H9 (cell line): ENCODE data around the gene SLC44A1. TPM values are rescaled to one million over a fixed set of nuclear protein-coding genes. Genes with fewer than 3 reads are reported as not detected.

Experiments
- DNase-seq: peaks from one replicate; pipeline ENCODE4 v3.0.0-alpha.2; 2017
- H2AFZ ChIP-seq: one replicate; pipeline ENCODE4 v1.6.1; 2013; ENCODE audit warnings: mild to moderate bottlenecking, low read length, control low read depth, moderate library complexity
- H2AK5ac ChIP-seq: 2 replicates; pipeline ENCODE4 v1.6.1; 2013; ENCODE audit warnings: low read length, control low read depth, mixed read lengths; ENCODE audit not compliant: insufficient read length
- H2BK120ac ChIP-seq: one replicate; pipeline ENCODE4 v1.6.1; 2013; ENCODE audit warnings: low read depth, mild to moderate bottlenecking, low read length, control low read depth, inconsistent platforms; ENCODE audit not compliant: poor library complexity, severe bottlenecking
- H2BK12ac ChIP-seq: 2 replicates; pipeline ENCODE4 v1.6.1; 2013; ENCODE audit warnings: low read length, control low read depth, mixed read lengths, low read depth; ENCODE audit not compliant: insufficient read length
- H2BK15ac ChIP-seq: 2 replicates; pipeline ENCODE4 v1.6.1; 2013; ENCODE audit warnings: low read depth, low read length, control low read depth
- H2BK20ac ChIP-seq: one replicate; pipeline ENCODE4 v1.6.1; 2013; ENCODE audit warnings: low read depth, mild to moderate bottlenecking, low read length, control low read depth, inconsistent platforms; ENCODE audit not compliant: poor library complexity, severe bottlenecking
- H2BK5ac ChIP-seq: 2 replicates; pipeline ENCODE4 v1.6.1; 2013; ENCODE audit warnings: low read length, control low read depth, mixed read lengths; ENCODE audit not compliant: insufficient read length
- H3K14ac ChIP-seq: 2 replicates; pipeline ENCODE4 v1.6.1; 2013; ENCODE audit warnings: low read length, control low read depth; ENCODE audit not compliant: insufficient read depth
- H3K18ac ChIP-seq: 2 replicates; pipeline ENCODE4 v1.6.1; 2013; ENCODE audit warnings: low read depth, mild to moderate bottlenecking, mixed read lengths, low read length, control low read depth; ENCODE audit not compliant: insufficient read length
- H3K23ac ChIP-seq: 2 replicates; pipeline ENCODE4 v1.6.1; 2013; ENCODE audit warnings: low read length, control low read depth, mixed read lengths, low read depth; ENCODE audit not compliant: insufficient read length
- H3K23me2 ChIP-seq: 2 replicates; pipeline ENCODE4 v1.6.1; 2013; ENCODE audit warnings: low read depth, mild to moderate bottlenecking, mixed read lengths, low read length, control low read depth; ENCODE audit not compliant: insufficient read length, poor library complexity, severe bottlenecking
- H3K27ac ChIP-seq: 2 replicates; pipeline ENCODE4 v1.5.1; 2013; ENCODE audit warnings: low read length, control low read depth, mixed read lengths, low read depth; ENCODE audit not compliant: insufficient read length
- H3K27me3 ChIP-seq: 2 replicates; pipeline ENCODE4 v1.6.1; 2013; ENCODE audit warnings: low read length, control low read depth, inconsistent platforms; ENCODE audit not compliant: insufficient read depth
- H3K4ac ChIP-seq: 2 replicates; pipeline ENCODE4 v1.6.1; 2013; ENCODE audit warnings: low read depth, mild to moderate bottlenecking, control low read depth, inconsistent platforms, low read length, moderate library complexity
- H3K4me1 ChIP-seq: 2 replicates; pipeline ENCODE4 v1.6.1; 2013; ENCODE audit warnings: low read length, control low read depth, inconsistent platforms; ENCODE audit not compliant: insufficient read depth
- H3K4me2 ChIP-seq: 2 replicates; pipeline ENCODE4 v1.6.1; 2013; ENCODE audit warnings: low read length, control low read depth, mixed read lengths; ENCODE audit not compliant: insufficient read length, insufficient read depth
- H3K56ac ChIP-seq: 2 replicates; pipeline ENCODE4 v1.6.1; 2013; ENCODE audit warnings: low read depth, mild to moderate bottlenecking, mixed read lengths, low read length, control low read depth; ENCODE audit not compliant: insufficient read length
- H3K79me1 ChIP-seq: 2 replicates; pipeline ENCODE4 v1.6.1; 2013; ENCODE audit warnings: low read depth, mild to moderate bottlenecking, moderate library complexity, low read length, control low read depth, inconsistent platforms; ENCODE audit not compliant: insufficient read depth, poor library complexity, severe bottlenecking
- H3K79me2 ChIP-seq: 2 replicates; pipeline ENCODE4 v1.6.1; 2013; ENCODE audit warnings: low read length, control low read depth, inconsistent platforms; ENCODE audit not compliant: insufficient read depth
- H3K9ac ChIP-seq: 2 replicates; pipeline ENCODE4 v1.6.1; 2013; ENCODE audit warnings: low read length, control low read depth, mixed read lengths; ENCODE audit not compliant: insufficient read length; ENCODE audit errors: extremely low read depth
- H3K9me3 ChIP-seq: one replicate; pipeline ENCODE4 v1.6.1; 2013; ENCODE audit warnings: low read depth, low read length, inconsistent platforms; ENCODE audit not compliant: control insufficient read depth
- H3T11ph ChIP-seq: one replicate; pipeline ENCODE4 v1.6.1; 2013; ENCODE audit warnings: mild to moderate bottlenecking, low read length, control low read depth, inconsistent platforms
- H4K20me1 ChIP-seq: one replicate; pipeline ENCODE4 v1.6.1; 2013; ENCODE audit not compliant: control insufficient read depth, insufficient read length, insufficient read depth
- H4K5ac ChIP-seq: 2 replicates; pipeline ENCODE4 v1.6.1; 2013; ENCODE audit warnings: low read depth, mild to moderate bottlenecking, mixed read lengths, low read length, control low read depth; ENCODE audit not compliant: insufficient read length
- H4K8ac ChIP-seq: replicated peaks from 2 replicates; pipeline ENCODE4 v1.6.1; 2013; ENCODE audit warnings: low read length, control low read depth, mixed read lengths, low read depth; ENCODE audit not compliant: insufficient read length
- H4K91ac ChIP-seq: 2 replicates; pipeline ENCODE4 v1.6.1; 2013; ENCODE audit warnings: low read depth, mild to moderate bottlenecking, moderate library complexity, mixed read lengths, low read length, control low read depth; ENCODE audit not compliant: insufficient read length
- H3K27ac Mint-ChIP-seq, 3 experiments: 2 replicates in 2 of 3; 3 replicates in 1 of 3; pipeline ENCODE4 v1.8.0; 2020 to 2021; ENCODE audit warnings: mixed read lengths in 3 of 3, mild to moderate bottlenecking in 1 of 3, moderate library complexity in 1 of 3
- H3K27me3 Mint-ChIP-seq: 2 replicates; pipeline ENCODE4 v1.8.0; 2021; ENCODE audit warnings: low read depth, mild to moderate bottlenecking, moderate library complexity, mixed read lengths
- H3K36me3 Mint-ChIP-seq, 3 experiments: 2 replicates in 2 of 3; 3 replicates in 1 of 3; pipeline ENCODE4 v1.8.0; 2020 to 2021; ENCODE audit warnings: low read depth in 3 of 3, mixed read lengths in 3 of 3; ENCODE audit not compliant: insufficient read depth in 1 of 3
- H3K4me1 Mint-ChIP-seq, 2 experiments: 2 replicates each; pipeline ENCODE4 v1.8.0; 2020; ENCODE audit warnings: mixed read lengths in 2 of 2
- H3K4me3 Mint-ChIP-seq, 2 experiments: 2 replicates in 1 of 2; 3 replicates in 1 of 2; pipeline ENCODE4 v1.8.0; 2020 to 2021; ENCODE audit warnings: mild to moderate bottlenecking in 2 of 2, mixed read lengths in 2 of 2, moderate library complexity in 1 of 2
- H3K9me3 Mint-ChIP-seq, 2 experiments: 2 replicates in 1 of 2; 3 replicates in 1 of 2; pipeline ENCODE4 v1.8.0; 2020; ENCODE audit warnings: mild to moderate bottlenecking in 2 of 2, mixed read lengths in 2 of 2, moderate library complexity in 1 of 2
- CTCF ChIP-seq: fragments of 200-600 bp; sonication (generic); conservative IDR thresholded peaks from 3 replicates; pipeline ENCODE4 v1.8.0; 2021; ENCODE audit warnings: antibody characterized with exemption, mild to moderate bottlenecking
- total RNA-seq: library from RNA; stranded (reverse); gene quantifications from 2 replicates; pipeline ENCODE4 v1.2.1, GENCODE V29; 2021

Gene SLC44A1
- total RNA-seq, 1 experiment from 2014 or later, result 60.7 TPM

GRCh38 chr9:105232207-105232606, 12.2 kb upstream of the SLC44A1 start:
- no peak overlapping the region for H4K5ac ChIP-seq
- no peak overlapping the region for H3K18ac ChIP-seq
- Mint-ChIP-seq H3K4me3 (no peak overlapping the region), H3K4me1 (peaks cover 4 to 8% of the 10 kb centered on the region in 2 experiments), H3K27ac (no peak overlapping the region), H3K36me3 (no peaks in the 10 kb centered on the region), H3K27me3 (no peaks in the 10 kb centered on the region), H3K9me3 (no peaks in the 10 kb centered on the region)
- no peak overlapping the region for H3T11ph ChIP-seq
- H2BK15ac ChIP-seq, result no peak overlapping the region
- no peaks in the 10 kb centered on the region for H3K79me2 ChIP-seq
- H3K4me2 ChIP-seq, result no peak overlapping the region
- no peak overlapping the region for H3K56ac ChIP-seq
- no peaks in the 10 kb centered on the region for H3K9me3 ChIP-seq
- H3K79me1 ChIP-seq, result no peaks in the 10 kb centered on the region
- H2AFZ ChIP-seq, result no peak overlapping the region
- no peak overlapping the region for H3K14ac ChIP-seq
- no peak overlapping the region for H2BK5ac ChIP-seq
- no peak overlapping the region for H2AK5ac ChIP-seq
- H3K27me3 ChIP-seq, result no peaks in the 10 kb centered on the region
- no peak overlapping the region for H3K27ac ChIP-seq
- H2BK120ac ChIP-seq, result no peak overlapping the region
- H3K4me1 ChIP-seq, result no peaks in the 10 kb centered on the region
- H3K23ac ChIP-seq, result no peak overlapping the region
- no peak overlapping the region for H4K91ac ChIP-seq
- no peak for DNase-seq
- H4K20me1 ChIP-seq, result no peaks in the 10 kb centered on the region
- H3K4ac ChIP-seq, result no peak overlapping the region
- H3K23me2 ChIP-seq, result no peaks in the 10 kb centered on the region
- H4K8ac ChIP-seq, result no peak overlapping the region
- TF ChIP-seq CTCF, result no peak
- no peak overlapping the region for H2BK12ac ChIP-seq
- no peak overlapping the region for H3K9ac ChIP-seq
- no peak overlapping the region for H2BK20ac ChIP-seq
